SK-N-SH (cell line): Measurements from ENCODE around the gene BMPR1B. TPM values are rescaled to one million over a fixed set of nuclear protein-coding genes. Genes with fewer than 3 reads are reported as not detected.
A peak's percentile ranks its signal among the peaks of the same experiment; 100 is the strongest.

ENCODE experiments used
- CTCF ChIA-PET: fragments of 300-600, 350-600 bp; formaldehyde crosslinking; extraction: SDS; loops from one replicate; lab custom pipeline; 2021; lab: Yijun Ruan, JAX
- POLR2A ChIA-PET: fragments of 350-600 bp; sonication (Branson Sonifier 250); formaldehyde crosslinking; extraction: SDS; loops from one replicate; lab custom pipeline; 2020; ENCODE audit warnings: antibody characterized with exemption, inconsistent platforms; lab: Yijun Ruan, JAX
- DNase-seq: peaks from one replicate; pipeline ENCODE4 v3.0.0; 2012
- H2AFZ ChIP-seq: fragments of 200-600 bp; sonication (generic); 2 replicates; pipeline ENCODE4 v1.8.1; 2016; ENCODE audit warnings: antibody characterized with exemption, mild to moderate bottlenecking, low read depth
- H3F3A ChIP-seq: fragments of 200-600 bp; sonication (generic); replicated peaks from 2 replicates; pipeline ENCODE3; 2016; ENCODE audit warnings: antibody characterized with exemption, mild to moderate bottlenecking; ENCODE audit not compliant: insufficient read depth
- H3K27ac ChIP-seq, 2 experiments: fragments of 200-500 bp in 1 of 2; fragments of 200-600 bp in 1 of 2; sonication (Bioruptor generic) in 1 of 2; sonication (generic), shearing (Covaris generic) in 1 of 2; 2 replicates each; pipeline versions ENCODE4 v1.5.1 to v1.6.1; 2014 to 2016; ENCODE audit warnings: low read depth in 2 of 2, inconsistent platforms in 1 of 2, low read length in 1 of 2, mild to moderate bottlenecking in 1 of 2, mixed read lengths in 1 of 2
- H3K27me3 ChIP-seq: fragments of 200-600 bp; sonication (generic), shearing (Covaris generic); 2 replicates; pipeline ENCODE4 v1.6.1; 2016; ENCODE audit warnings: mixed run types; ENCODE audit not compliant: insufficient read depth
- H3K36me3 ChIP-seq, 2 experiments: fragments of 200-500 bp in 1 of 2; fragments of 200-600 bp in 1 of 2; sonication (Bioruptor generic) in 1 of 2; sonication (generic) in 1 of 2; replicated peaks in 1 of 2; 2 replicates each; pipeline versions ENCODE3 to v1.5.1; 2014 to 2016; ENCODE audit warnings: low read length in 1 of 2, mild to moderate bottlenecking in 1 of 2; ENCODE audit not compliant: insufficient read depth in 2 of 2, control insufficient read depth in 1 of 2
- H3K4me1 ChIP-seq, 2 experiments: fragments of 200-500 bp in 1 of 2; fragments of 200-600 bp in 1 of 2; sonication (Bioruptor generic) in 1 of 2; sonication (generic), shearing (Covaris generic) in 1 of 2; 2 replicates each; pipeline versions ENCODE4 v1.5.1 to v1.6.1; 2014 to 2016; ENCODE audit warnings: low read depth in 1 of 2, low read length in 1 of 2, mixed run types in 1 of 2; ENCODE audit not compliant: insufficient read depth in 2 of 2, control insufficient read depth in 1 of 2
- H3K4me2 ChIP-seq: fragments of 200-600 bp; sonication (generic), shearing (Covaris generic); 2 replicates; pipeline ENCODE4 v1.6.1; 2017; ENCODE audit warnings: mixed run types
- H3K4me3 ChIP-seq, 2 experiments: fragments of 200-500 bp in 1 of 2; fragments of 200-600 bp in 1 of 2; sonication (Bioruptor generic) in 1 of 2; sonication (generic), shearing (Covaris generic) in 1 of 2; 2 replicates each; pipeline versions ENCODE4 v1.5.1 to v1.8.1; 2014 to 2016; ENCODE audit warnings: low read depth in 2 of 2, inconsistent platforms in 1 of 2, low read length in 1 of 2, mild to moderate bottlenecking in 1 of 2, mixed read lengths in 1 of 2, moderate library complexity in 1 of 2
- H3K79me2 ChIP-seq: fragments of 200-600 bp; sonication (generic); 2 replicates; pipeline ENCODE4 v1.8.1; 2017; ENCODE audit warnings: mild to moderate bottlenecking; ENCODE audit not compliant: insufficient read depth
- H3K9ac ChIP-seq: fragments of 200-600 bp; sonication (generic); 2 replicates; pipeline ENCODE4 v1.6.1; 2017; ENCODE audit warnings: mixed run types
- H3K9me2 ChIP-seq: fragments of 200-600 bp; sonication (generic); 2 replicates; pipeline ENCODE4 v1.6.1; 2017; ENCODE audit warnings: mixed run types
- H3K9me3 ChIP-seq: fragments of 200-600 bp; sonication (generic); 2 replicates; pipeline ENCODE4 v1.6.1; 2017; ENCODE audit warnings: mixed run types, mild to moderate bottlenecking, moderate library complexity
- H4K20me1 ChIP-seq: fragments of 200-600 bp; sonication (generic); 2 replicates; pipeline ENCODE4 v1.6.1; 2017; ENCODE audit warnings: mild to moderate bottlenecking, mixed run types; ENCODE audit not compliant: insufficient read depth
- FOSL2 ChIP-seq: IDR thresholded peaks from 2 replicates; pipeline ENCODE4 v1.4.0; 2012; ENCODE audit warnings: low read depth, mild to moderate bottlenecking, moderate library complexity, borderline replicate concordance
- JUND ChIP-seq: IDR thresholded peaks from 2 replicates; pipeline ENCODE4 v1.4.0; 2012
- MEF2A ChIP-seq: IDR thresholded peaks from 2 replicates; pipeline ENCODE4 v1.4.0; 2012; ENCODE audit warnings: low read depth, borderline replicate concordance
- NFIC ChIP-seq: IDR thresholded peaks from 2 replicates; pipeline ENCODE4 v1.4.0; 2012; ENCODE audit warnings: borderline replicate concordance
- RCOR1 ChIP-seq: fragments of 150-350 bp; IDR thresholded peaks from 2 replicates; pipeline ENCODE4 v1.6.1; 2017; ENCODE audit warnings: antibody characterized with exemption, low read length
- REST ChIP-seq: IDR thresholded peaks from 2 replicates; pipeline ENCODE4 v1.6.1; 2012; ENCODE audit warnings: mild to moderate bottlenecking, low read depth, low read length, moderate library complexity
- WGBS: methylation state at CpG from one replicate; pipeline ENCODE4 v1.1.6; 2017; ENCODE audit warnings: low lambda C conversion rate; 5-methylcytosine and 5-hydroxymethylcytosine counted together
- polyA plus RNA-seq, 3 experiments: library from polyadenylated mRNA; depleted of rRNA; stranded (reverse); fragments of >200 nt; gene quantifications; 2 replicates each; pipeline ENCODE4 v1.2.3, GENCODE V29; 2012
- TF ChIP-seq, protein P1 (sequence below): IDR thresholded peaks from 2 replicates; pipeline ENCODE4 v1.4.0; 2012; ENCODE audit warnings: low read depth, borderline replicate concordance

BMPR1B gene
- polyA plus RNA-seq, 1 of the 3 experiments (the other 2 are of a cell fraction), result 0.16 TPM

DNA sequence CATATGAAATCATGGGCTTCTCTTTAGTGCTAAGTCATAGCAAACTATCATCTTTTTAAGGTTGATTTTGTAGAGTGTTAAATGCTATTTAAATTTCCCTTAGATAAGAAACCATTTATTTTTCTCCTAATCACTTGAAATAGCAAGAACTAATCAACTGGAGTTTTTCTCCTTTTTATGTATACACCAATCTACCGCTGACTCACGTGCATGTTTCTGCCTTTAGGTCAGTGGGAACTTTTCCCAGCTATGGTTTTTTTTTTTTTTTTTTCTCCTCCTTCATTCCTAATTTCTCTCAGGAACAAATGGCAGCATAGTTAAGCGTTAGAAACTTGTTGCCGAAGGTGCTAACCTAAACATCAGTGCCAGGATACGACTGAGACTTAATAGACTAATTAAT, 176.4 kb downstream of the BMPR1B start:
- H3K9me2 ChIP-seq, result no peaks in the 10 kb centered on the region
- peak overlapping the region in 1 of 2 experiments; percentile 58; a peak in 2 of 4 replicates for H3K27ac ChIP-seq
- H3K4me3 ChIP-seq, result no peak overlapping the region
- TF ChIP-seq RCOR1 (no peak), REST (no peak), NFIC (0 out of 2 replicates have a peak, but pooled peaks have one; percentile 5), JUND (peak; percentile 30; the same call in 1 of the 2 replicates), FOSL2 (peak; percentile 41; the same call in 1 of the 2 replicates)
- TF ChIP-seq, protein P1, sequence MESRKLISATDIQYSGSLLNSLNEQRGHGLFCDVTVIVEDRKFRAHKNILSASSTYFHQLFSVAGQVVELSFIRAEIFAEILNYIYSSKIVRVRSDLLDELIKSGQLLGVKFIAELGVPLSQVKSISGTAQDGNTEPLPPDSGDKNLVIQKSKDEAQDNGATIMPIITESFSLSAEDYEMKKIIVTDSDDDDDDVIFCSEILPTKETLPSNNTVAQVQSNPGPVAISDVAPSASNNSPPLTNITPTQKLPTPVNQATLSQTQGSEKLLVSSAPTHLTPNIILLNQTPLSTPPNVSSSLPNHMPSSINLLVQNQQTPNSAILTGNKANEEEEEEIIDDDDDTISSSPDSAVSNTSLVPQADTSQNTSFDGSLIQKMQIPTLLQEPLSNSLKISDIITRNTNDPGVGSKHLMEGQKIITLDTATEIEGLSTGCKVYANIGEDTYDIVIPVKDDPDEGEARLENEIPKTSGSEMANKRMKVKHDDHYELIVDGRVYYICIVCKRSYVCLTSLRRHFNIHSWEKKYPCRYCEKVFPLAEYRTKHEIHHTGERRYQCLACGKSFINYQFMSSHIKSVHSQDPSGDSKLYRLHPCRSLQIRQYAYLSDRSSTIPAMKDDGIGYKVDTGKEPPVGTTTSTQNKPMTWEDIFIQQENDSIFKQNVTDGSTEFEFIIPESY, result no peak
- ChIA-PET CTCF (no interaction called here), POLR2A (no interaction called here)
- no peaks in the 10 kb centered on the region for H3K36me3 ChIP-seq
- no peak overlapping the region for H3K9ac ChIP-seq
- H3K79me2 ChIP-seq, result no peaks in the 10 kb centered on the region
- H3F3A ChIP-seq, result peaks cover 7% of the 10 kb centered on the region
- no peak for DNase-seq
- no peak overlapping the region for H2AFZ ChIP-seq
- H3K27me3 ChIP-seq, result no peaks in the 10 kb centered on the region
- H3K4me1 ChIP-seq, result peaks cover 9 to 12% of the 10 kb centered on the region in 2 experiments; a peak in 2 of 4 replicates
- WGBS, result 65% methylated on average over 5 of the region's 5 CpGs
- H3K9me3 ChIP-seq, result no peaks in the 10 kb centered on the region
- no peaks in the 10 kb centered on the region for H4K20me1 ChIP-seq
- H3K4me2 ChIP-seq, result peak overlapping the region; percentile 32; the same call in 1 of the 2 replicates

DNA sequence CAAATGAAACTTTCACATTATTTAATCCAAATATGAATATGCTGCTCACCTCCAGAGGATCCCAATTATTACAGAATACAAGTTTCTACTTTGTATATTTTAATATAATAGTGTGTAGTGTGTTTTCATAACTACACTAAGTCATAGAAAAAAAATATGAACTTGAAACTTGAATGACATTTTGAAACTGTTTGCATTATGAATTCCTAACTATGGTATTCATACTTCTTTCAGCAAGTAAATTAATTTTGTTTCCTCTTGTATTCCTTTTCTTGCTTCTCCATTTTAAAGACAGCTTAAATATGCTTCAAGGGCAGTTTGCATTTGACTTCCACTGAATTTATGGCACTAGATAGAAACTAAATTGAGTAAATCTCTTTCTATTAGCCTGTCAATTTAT, 177.1 kb downstream of the BMPR1B start:
- CTCF ChIA-PET, result interaction anchor here (1.5 kb wide), 1 partner anchor 10 kb away, joined by 3 read pairs; no protein-coding TSS in a partner anchor
- no peak overlapping the region for H3K9ac ChIP-seq

More for the DNA sequence above, 177.1 kb downstream of the BMPR1B start:
- no peaks in the 10 kb centered on the region for H4K20me1 ChIP-seq
- H3K27ac ChIP-seq, result peak overlapping the region in 1 of 2 experiments; percentile 58; a peak in 2 of 4 replicates
- no peak overlapping the region for H3K4me3 ChIP-seq
- no peaks in the 10 kb centered on the region for H3K9me2 ChIP-seq
- peak overlapping the region; percentile 32; the same call in 1 of the 2 replicates for H3K4me2 ChIP-seq
- no peaks in the 10 kb centered on the region for H3K79me2 ChIP-seq
- peaks cover 7% of the 10 kb centered on the region for H3F3A ChIP-seq
- H2AFZ ChIP-seq, result no peak overlapping the region
- no peaks in the 10 kb centered on the region for H3K9me3 ChIP-seq
- H3K36me3 ChIP-seq, result no peaks in the 10 kb centered on the region
- H3K4me1 ChIP-seq, result peaks cover 9 to 12% of the 10 kb centered on the region in 2 experiments; a peak in 2 of 4 replicates
- no peak for TF ChIP-seq MEF2A
- TF ChIP-seq JUND, result no peak
- TF ChIP-seq, protein P1, result no peak
- POLR2A ChIA-PET, result no interaction called here
- no peak for DNase-seq
- H3K27me3 ChIP-seq, result no peaks in the 10 kb centered on the region
